KMS-11 (cell line): ENCODE results near the gene KCTD11.

Experiments
- H2AFZ ChIP-seq: fragments of 200-600 bp; sonication (generic); 2 replicates; pipeline ENCODE4 v1.6.1; 2016; ENCODE audit warnings: antibody characterized with exemption, mixed run types, low read depth
- H3K27ac ChIP-seq: fragments of 200-600 bp; sonication (generic); 2 replicates; pipeline ENCODE4 v1.6.1; 2016; ENCODE audit warnings: mild to moderate bottlenecking, mixed run types
- H3K27me3 ChIP-seq: fragments of 200-600 bp; sonication (generic); 2 replicates; pipeline ENCODE4 v1.6.1; 2017; ENCODE audit warnings: mild to moderate bottlenecking, low read depth, mixed run types, moderate library complexity; ENCODE audit not compliant: insufficient read depth
- H3K36me3 ChIP-seq: fragments of 200-600 bp; sonication (generic); 2 replicates; pipeline ENCODE4 v1.6.1; 2017; ENCODE audit warnings: mild to moderate bottlenecking, mixed run types; ENCODE audit not compliant: insufficient read depth
- H3K4me1 ChIP-seq: fragments of 200-600 bp; sonication (generic); 2 replicates; pipeline ENCODE4 v1.6.1; 2016; ENCODE audit warnings: mild to moderate bottlenecking, low read depth, mixed run types; ENCODE audit not compliant: poor library complexity, severe bottlenecking
- H3K4me2 ChIP-seq: fragments of 200-600 bp; sonication (generic); 2 replicates; pipeline ENCODE4 v1.7.0; 2016; ENCODE audit warnings: mild to moderate bottlenecking, mixed run types
- H3K4me3 ChIP-seq: fragments of 200-600 bp; sonication (generic); IDR thresholded peaks from 2 replicates; pipeline ENCODE4 v1.6.1; 2017; ENCODE audit warnings: low read depth, low read length, mixed read lengths; ENCODE audit not compliant: insufficient read depth
- H3K79me2 ChIP-seq: fragments of 200-600 bp; sonication (generic); 2 replicates; pipeline ENCODE4 v1.6.1; 2016; ENCODE audit warnings: low read depth, mixed run types; ENCODE audit not compliant: insufficient read depth
- H3K9ac ChIP-seq: fragments of 200-600 bp; sonication (generic); 2 replicates; pipeline ENCODE4 v1.6.1; 2016; ENCODE audit warnings: mild to moderate bottlenecking, mixed run types
- H4K20me1 ChIP-seq: fragments of 200-600 bp; sonication (generic); 2 replicates; pipeline ENCODE4 v1.6.1; 2016; ENCODE audit warnings: mild to moderate bottlenecking, mixed run types; ENCODE audit not compliant: insufficient read depth
- CTCF ChIP-seq: fragments of 200-600 bp; sonication (generic); conservative IDR thresholded peaks from 2 replicates; pipeline ENCODE4 v1.6.1; 2017; ENCODE audit warnings: low read depth, mild to moderate bottlenecking, antibody characterized with exemption, low read length, moderate library complexity, mixed read lengths

Gene KCTD11

GRCh38 chr17:7396147-7396546 lies 44.2 kb downstream of the KCTD11 start:
- no peak overlapping the region for H3K4me3 ChIP-seq
- no peaks in the 10 kb centered on the region for H3K27me3 ChIP-seq
- TF ChIP-seq CTCF: no peak
- no peak overlapping the region for H3K4me2 ChIP-seq
- H3K27ac ChIP-seq: no peak overlapping the region
- H3K9ac ChIP-seq: no peak overlapping the region
- H3K36me3 ChIP-seq: no peaks in the 10 kb centered on the region
- H4K20me1 ChIP-seq: no peaks in the 10 kb centered on the region
- no peak overlapping the region for H2AFZ ChIP-seq
- H3K79me2 ChIP-seq: no peaks in the 10 kb centered on the region
- H3K4me1 ChIP-seq: no peaks in the 10 kb centered on the region

- Histone ChIP-seq H3K4me1 (no peaks in the 10 kb centered on the region), H3K9ac (no peak overlapping the region), H3K27ac (no peak overlapping the region), H2AFZ (no peak overlapping the region), H3K27me3 (no peaks in the 10 kb centered on the region), H4K20me1 (no peaks in the 10 kb centered on the region), H3K36me3 (no peaks in the 10 kb centered on the region), H3K79me2 (no peaks in the 10 kb centered on the region), H3K4me2 (no peak overlapping the region), H3K4me3 (no peak overlapping the region)
- TF ChIP-seq CTCF: no peak
Measured at GRCh38 chr17:7398612-7399011, 46.6 kb downstream of the KCTD11 start.

GRCh38 chr17:7403043-7403726 lies 51.2 kb downstream of the KCTD11 start:
- H2AFZ ChIP-seq: no peak overlapping the region
- no peak overlapping the region for H3K4me3 ChIP-seq
- no peaks in the 10 kb centered on the region for H4K20me1 ChIP-seq
- TF ChIP-seq CTCF: no peak
- H3K9ac ChIP-seq: no peak overlapping the region
- H3K27me3 ChIP-seq: no peaks in the 10 kb centered on the region
- H3K4me2 ChIP-seq: no peak overlapping the region
- H3K79me2 ChIP-seq: no peaks in the 10 kb centered on the region
- no peak overlapping the region for H3K27ac ChIP-seq
- H3K36me3 ChIP-seq: no peaks in the 10 kb centered on the region
- H3K4me1 ChIP-seq: no peaks in the 10 kb centered on the region

GRCh38 chr17:7403727-7403976 lies 51.7 kb downstream of the KCTD11 start:
- no peaks in the 10 kb centered on the region for H4K20me1 ChIP-seq
- TF ChIP-seq CTCF: no peak

More at GRCh38 chr17:7403727-7403976, 51.7 kb downstream of the KCTD11 start:
- H3K27me3 ChIP-seq: no peaks in the 10 kb centered on the region
- no peaks in the 10 kb centered on the region for H3K79me2 ChIP-seq
- H3K4me1 ChIP-seq: no peaks in the 10 kb centered on the region
- no peak overlapping the region for H3K4me3 ChIP-seq
- no peaks in the 10 kb centered on the region for H3K36me3 ChIP-seq
- H3K27ac ChIP-seq: no peak overlapping the region
- H2AFZ ChIP-seq: no peak overlapping the region
- no peak overlapping the region for H3K9ac ChIP-seq
- H3K4me2 ChIP-seq: no peak overlapping the region
